SU-DHL-6 (cell line): ENCODE data around the gene SLC24A5.

Experiments used
- H2AFZ ChIP-seq: fragments of 200-600 bp; sonication (generic); 2 replicates; pipeline ENCODE4 v1.6.1; 2014; ENCODE audit warnings: low read depth, mild to moderate bottlenecking, moderate library complexity, mixed read lengths, antibody characterized with exemption, low read length; ENCODE audit not compliant: severe bottlenecking
- H3F3A ChIP-seq: fragments of 200-600 bp; shearing (Covaris generic); 2 replicates; pipeline ENCODE4 v1.6.0; 2016; ENCODE audit warnings: antibody characterized with exemption, mild to moderate bottlenecking; ENCODE audit not compliant: insufficient read depth
- H3K27ac ChIP-seq: fragments of 200-600 bp; sonication (generic); 2 replicates; pipeline ENCODE4 v1.5.1; 2016; ENCODE audit warnings: low read depth, mild to moderate bottlenecking, low read length, moderate library complexity, mixed read lengths
- H3K27me3 ChIP-seq: fragments of 200-600 bp; sonication (generic), shearing (Covaris generic); 2 replicates; pipeline ENCODE4 v1.6.0; 2014; ENCODE audit warnings: mild to moderate bottlenecking, low read length
- H3K36me3 ChIP-seq: fragments of 200-600 bp; sonication (generic); 2 replicates; pipeline ENCODE4 v1.6.1; 2014; ENCODE audit warnings: mild to moderate bottlenecking, low read length, mixed read lengths
- H3K4me2 ChIP-seq: fragments of 300-600, 200-600 bp; shearing (Covaris generic), sonication (generic); 2 replicates; pipeline ENCODE4 v1.6.0; 2014; ENCODE audit warnings: low read length, low read depth, mild to moderate bottlenecking; ENCODE audit not compliant: poor library complexity, severe bottlenecking
- H3K4me3 ChIP-seq: fragments of 200-600 bp; sonication (generic); 2 replicates; pipeline ENCODE4 v1.5.1; 2014; ENCODE audit warnings: antibody characterized with exemption, low read length, mild to moderate bottlenecking, mixed read lengths; ENCODE audit not compliant: insufficient read depth, poor library complexity, severe bottlenecking
- H3K79me2 ChIP-seq: fragments of 200-600 bp; sonication (generic); 2 replicates; pipeline ENCODE4 v1.6.1; 2014; ENCODE audit warnings: mild to moderate bottlenecking, low read length, moderate library complexity; ENCODE audit not compliant: insufficient read depth
- H3K9ac ChIP-seq: fragments of 200-600 bp; sonication (generic); 2 replicates; pipeline ENCODE4 v1.7.0; 2014; ENCODE audit warnings: mild to moderate bottlenecking, low read length
- H3K9me2 ChIP-seq: fragments of 200-600 bp; sonication (generic); replicated peaks from 2 replicates; pipeline ENCODE4 v1.6.1; 2014; ENCODE audit warnings: low read length; ENCODE audit not compliant: insufficient read depth
- H3K9me3 ChIP-seq: fragments of 200-600 bp; sonication (generic); 2 replicates; pipeline ENCODE4 v1.6.1; 2014; ENCODE audit warnings: low read length, mixed read lengths; ENCODE audit not compliant: insufficient read depth
- H4K20me1 ChIP-seq: fragments of 200-600 bp; sonication (generic); 2 replicates; pipeline ENCODE4 v1.6.1; 2014; ENCODE audit warnings: low read depth, mild to moderate bottlenecking, antibody characterized with exemption, low read length, moderate library complexity, mixed read lengths
- EZH2phosphoT487 ChIP-seq: fragments of 200-600 bp; sonication (generic), shearing (Covaris generic); conservative IDR thresholded peaks from 2 replicates; pipeline ENCODE4 v1.6.1; 2018; ENCODE audit warnings: mild to moderate bottlenecking, antibody characterized with exemption, low read length, moderate library complexity, mixed read lengths
- TF ChIP-seq, protein P1 (sequence below): fragments of 200-600 bp; sonication (generic); IDR thresholded peaks from one replicate; pipeline ENCODE4 v1.5.1; 2017; ENCODE audit warnings: antibody characterized with exemption, mild to moderate bottlenecking, low read length, moderate library complexity; ENCODE audit not compliant: insufficient read depth, poor library complexity, severe bottlenecking

Gene SLC24A5

GRCh38 chr15:48170981-48171380 lies 50.2 kb downstream of the SLC24A5 start:
- no peaks in the 10 kb centered on the region for H3K79me2 ChIP-seq
- TF ChIP-seq, protein P1, sequence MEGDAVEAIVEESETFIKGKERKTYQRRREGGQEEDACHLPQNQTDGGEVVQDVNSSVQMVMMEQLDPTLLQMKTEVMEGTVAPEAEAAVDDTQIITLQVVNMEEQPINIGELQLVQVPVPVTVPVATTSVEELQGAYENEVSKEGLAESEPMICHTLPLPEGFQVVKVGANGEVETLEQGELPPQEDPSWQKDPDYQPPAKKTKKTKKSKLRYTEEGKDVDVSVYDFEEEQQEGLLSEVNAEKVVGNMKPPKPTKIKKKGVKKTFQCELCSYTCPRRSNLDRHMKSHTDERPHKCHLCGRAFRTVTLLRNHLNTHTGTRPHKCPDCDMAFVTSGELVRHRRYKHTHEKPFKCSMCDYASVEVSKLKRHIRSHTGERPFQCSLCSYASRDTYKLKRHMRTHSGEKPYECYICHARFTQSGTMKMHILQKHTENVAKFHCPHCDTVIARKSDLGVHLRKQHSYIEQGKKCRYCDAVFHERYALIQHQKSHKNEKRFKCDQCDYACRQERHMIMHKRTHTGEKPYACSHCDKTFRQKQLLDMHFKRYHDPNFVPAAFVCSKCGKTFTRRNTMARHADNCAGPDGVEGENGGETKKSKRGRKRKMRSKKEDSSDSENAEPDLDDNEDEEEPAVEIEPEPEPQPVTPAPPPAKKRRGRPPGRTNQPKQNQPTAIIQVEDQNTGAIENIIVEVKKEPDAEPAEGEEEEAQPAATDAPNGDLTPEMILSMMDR, result no peak
- no peak for TF ChIP-seq EZH2phosphoT487

DNA sequence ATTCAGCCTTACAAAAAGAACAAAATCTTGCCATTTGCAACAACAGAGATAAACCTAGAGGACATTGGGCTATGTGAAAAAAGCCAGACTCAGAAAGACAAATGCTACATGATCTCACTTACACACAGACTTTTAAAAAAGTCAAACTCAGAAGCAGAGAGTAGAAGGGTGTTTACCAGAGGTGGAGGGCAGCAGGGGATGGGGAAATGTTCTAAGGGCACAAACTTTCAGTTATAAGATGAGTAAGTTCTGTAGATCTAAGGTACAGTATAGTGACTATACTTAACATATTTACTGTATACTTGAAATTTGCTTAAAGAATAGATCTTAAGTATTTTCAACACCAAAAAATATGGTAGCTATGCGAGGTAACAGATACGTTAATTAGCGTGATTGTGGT lies 54.3 kb downstream of the SLC24A5 start:
- Histone ChIP-seq H3K9me3 (no peaks in the 10 kb centered on the region), H3K36me3 (no peaks in the 10 kb centered on the region), H3F3A (no peaks in the 10 kb centered on the region), H3K27ac (no peak overlapping the region), H3K79me2 (no peaks in the 10 kb centered on the region), H2AFZ (no peak overlapping the region), H3K27me3 (no peaks in the 10 kb centered on the region), H3K4me3 (no peak overlapping the region), H3K9me2 (no peaks in the 10 kb centered on the region), H4K20me1 (no peaks in the 10 kb centered on the region), H3K4me2 (no peak overlapping the region), H3K9ac (no peak overlapping the region)
- TF ChIP-seq, protein P1, result no peak
- no peak for TF ChIP-seq EZH2phosphoT487

More at GRCh38 chr15:48170981-48171380, 50.2 kb downstream of the SLC24A5 start:
- H3K4me2 ChIP-seq, result no peak overlapping the region
- no peaks in the 10 kb centered on the region for H3K27me3 ChIP-seq
- H3K4me3 ChIP-seq, result no peak overlapping the region
- H3K36me3 ChIP-seq, result no peaks in the 10 kb centered on the region
- no peaks in the 10 kb centered on the region for H3K9me3 ChIP-seq
- no peak overlapping the region for H3K9ac ChIP-seq
- no peak overlapping the region for H3K27ac ChIP-seq
- H3F3A ChIP-seq, result no peaks in the 10 kb centered on the region
- H3K9me2 ChIP-seq, result no peaks in the 10 kb centered on the region
- H2AFZ ChIP-seq, result no peak overlapping the region
- H4K20me1 ChIP-seq, result no peaks in the 10 kb centered on the region

DNA sequence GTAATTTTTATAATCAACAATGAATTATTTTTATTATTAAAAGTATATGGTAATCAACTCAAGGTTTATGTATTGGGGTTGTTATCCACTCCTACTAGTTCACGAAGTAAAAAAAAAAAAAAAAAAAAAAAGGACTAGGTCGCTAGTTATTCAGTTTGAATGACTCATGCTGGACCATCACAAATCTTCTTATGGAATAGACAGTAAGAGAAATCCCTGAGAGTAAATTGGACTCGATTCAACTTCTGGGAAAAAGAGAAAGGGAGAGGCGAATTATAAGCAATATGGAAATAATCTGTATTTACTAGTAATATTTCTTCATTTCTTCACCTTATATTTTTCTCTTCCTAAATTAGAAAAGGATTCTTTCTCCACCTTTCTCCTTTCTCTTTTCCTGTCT lies 55.3 kb downstream of the SLC24A5 start:
- H3F3A ChIP-seq, result no peaks in the 10 kb centered on the region
- TF ChIP-seq, protein P1, result no peak
- no peak for TF ChIP-seq EZH2phosphoT487
- H3K27me3 ChIP-seq, result no peaks in the 10 kb centered on the region
- no peaks in the 10 kb centered on the region for H4K20me1 ChIP-seq
- H3K9me3 ChIP-seq, result no peaks in the 10 kb centered on the region
- H3K4me3 ChIP-seq, result no peak overlapping the region
- no peaks in the 10 kb centered on the region for H3K9me2 ChIP-seq
- H2AFZ ChIP-seq, result no peak overlapping the region
- H3K4me2 ChIP-seq, result no peak overlapping the region
- no peaks in the 10 kb centered on the region for H3K79me2 ChIP-seq
- H3K9ac ChIP-seq, result no peak overlapping the region
- no peaks in the 10 kb centered on the region for H3K36me3 ChIP-seq
- H3K27ac ChIP-seq, result no peak overlapping the region

- Histone ChIP-seq H3K9me2 (no peaks in the 10 kb centered on the region), H3K79me2 (no peaks in the 10 kb centered on the region), H3K27ac (no peak overlapping the region), H3K27me3 (no peaks in the 10 kb centered on the region), H3K4me3 (no peak overlapping the region), H3K9me3 (no peaks in the 10 kb centered on the region), H3K4me2 (no peak overlapping the region), H4K20me1 (no peaks in the 10 kb centered on the region), H3K9ac (no peak overlapping the region), H2AFZ (no peak overlapping the region), H3F3A (no peaks in the 10 kb centered on the region), H3K36me3 (no peaks in the 10 kb centered on the region)
- no peak for TF ChIP-seq EZH2phosphoT487
- TF ChIP-seq, protein P1, result no peak
These were observed 56.2 kb downstream of the SLC24A5 start for GRCh38 chr15:48176957-48177356.
